SHP77 treated with DMSO at 0.1 percent for 48 hours (cell line): Measurements from ENCODE around the gene TUBB4B.

Experiments used
- DNase-seq: peaks from one replicate; lab custom pipeline; 2025; lab: John Stamatoyannopoulos, UW

Gene TUBB4B

GRCh38 chr9:137226338-137227053, 14.6 kb upstream of the TUBB4B start:
- DNase-seq = no peak

- peak; percentile 23 for DNase-seq
These were observed 13.8 kb upstream of the TUBB4B start, which contains the start of gene RNF224 for GRCh38 chr9:137227054-137227852. Gene RNF224 (plus strand): TSS chr9:137227502. CDS start chr9:137228336, 834 bp downstream.

- DNase-seq = no peak
These were observed 13.1 kb upstream of the TUBB4B start for GRCh38 chr9:137227853-137228505.

- DNase-seq = no peak
These were observed 12.6 kb upstream of the TUBB4B start for GRCh38 chr9:137228506-137228967.

GRCh38 chr9:137228968-137229896, 11.9 kb upstream of the TUBB4B start:
- DNase-seq = no peak

GRCh38 chr9:137229903-137230704, 11.0 kb upstream of the TUBB4B start:
- no peak for DNase-seq

- DNase-seq = no peak
These were observed 10.2 kb upstream of the TUBB4B start, which contains the start of gene SLC34A3 for GRCh38 chr9:137230705-137231371. Gene SLC34A3 (plus strand): TSS chr9:137230901. CDS start chr9:137231703, 802 bp downstream.

GRCh38 chr9:137231372-137232039, 9.6 kb upstream of the TUBB4B start:
- DNase-seq = no peak

- DNase-seq = no peak
These were observed 9.0 kb upstream of the TUBB4B start for GRCh38 chr9:137232101-137232500.

GRCh38 chr9:137232510-137232909, 8.6 kb upstream of the TUBB4B start:
- no peak for DNase-seq

- DNase-seq = no peak
These were observed 7.7 kb upstream of the TUBB4B start for GRCh38 chr9:137233143-137233980.

- no peak for DNase-seq
These were observed 6.9 kb upstream of the TUBB4B start for GRCh38 chr9:137234055-137234697.

GRCh38 chr9:137234758-137235423, 6.2 kb upstream of the TUBB4B start:
- DNase-seq = no peak

GRCh38 chr9:137235424-137236237, 5.5 kb upstream of the TUBB4B start:
- no peak for DNase-seq

- DNase-seq = peak; percentile 18
These were observed 4.7 kb upstream of the TUBB4B start for GRCh38 chr9:137236238-137236935.

GRCh38 chr9:137236936-137237421, 4.1 kb upstream of the TUBB4B start:
- DNase-seq = no peak
